Stomach (tissue), 9 donors: Measurements from ENCODE around the gene ERN1. TPM values are rescaled to one million over a fixed set of nuclear protein-coding genes. Genes with fewer than 3 reads are reported as not detected.

ENCODE experiments used
- DNase-seq, 2 donors: peaks; one replicate each; pipeline versions ENCODE4 v3.0.0 to v3.0.0-alpha.2; 2013 to 2019
- H3K27ac ChIP-seq, 5 donors: fragments of 200-600 bp in 4 of 5; sonication (generic) in 4 of 5; one replicate each; pipeline ENCODE4 v1.5.1; 2013 to 2019; ENCODE audit warnings: mild to moderate bottlenecking in 1 of 5, moderate library complexity in 1 of 5
- H3K27me3 ChIP-seq, 3 donors: fragments of 200-600 bp; sonication (generic); one replicate each; pipeline ENCODE4 v1.5.1; 2017 to 2019; ENCODE audit warnings: mixed run types in 1 of 3
- H3K36me3 ChIP-seq, 4 donors: fragments of 200-600 bp; sonication (generic); 1 replicate in 3 of 4; 2 replicates in 1 of 4; pipeline ENCODE4 v1.5.1; 2016 to 2019
- H3K4me1 ChIP-seq, 4 donors: fragments of 200-600 bp; sonication (generic); one replicate each; pipeline ENCODE4 v1.5.1; 2016 to 2019
- H3K4me3 ChIP-seq, 4 donors: fragments of 200-600 bp; sonication (generic) in 3 of 4; one replicate each; pipeline ENCODE4 v1.5.1; 2016 to 2019; ENCODE audit warnings: mild to moderate bottlenecking in 1 of 4
- H3K9me3 ChIP-seq, 4 donors: fragments of 200-600 bp; sonication (generic); one replicate each; pipeline ENCODE4 v1.5.1; 2016 to 2019
- CTCF ChIP-seq, 7 experiments: fragments of 450-650 bp in 4 of 7; fragments of 200-600 bp in 3 of 7; sonication (generic) in 3 of 7; IDR thresholded peaks; one replicate each; pipeline ENCODE4 v1.5.1; 2016 to 2019; ENCODE audit warnings: antibody characterized with exemption in 7 of 7, control low read depth in 2 of 7, mild to moderate bottlenecking in 1 of 7
- EP300 ChIP-seq: sonication (generic); formaldehyde crosslinking; IDR thresholded peaks from one replicate; pipeline ENCODE4 v1.6.1; 2017; ENCODE audit warnings: antibody characterized with exemption
- POLR2A ChIP-seq, 4 donors: fragments of 450-650 bp; IDR thresholded peaks; one replicate each; pipeline ENCODE4 v1.6.1; 2016; ENCODE audit warnings: antibody characterized with exemption in 4 of 4, control low read depth in 2 of 4, mild to moderate bottlenecking in 1 of 4, moderate library complexity in 1 of 4
- POLR2AphosphoS5 ChIP-seq, 3 donors: sonication (generic); formaldehyde crosslinking; IDR thresholded peaks; one replicate each; pipeline ENCODE4 v1.6.1; 2016; ENCODE audit warnings: antibody characterized with exemption in 3 of 3
- WGBS, 5 donors: extraction: QIAGEN DNeasy Blood & Tissue Kit in 3 of 5; methylation state at CpG; one replicate each; pipeline versions ENCODE4 v1.1.5 to v1.1.7; 2013 to 2018; 5-methylcytosine and 5-hydroxymethylcytosine counted together
- intact Hi-C: fragments of 100-400 bp; cut with DNase I; formaldehyde crosslinking; loops from one replicate; pipeline ENCODE4 v1.15.1; 2023; ENCODE audit warnings: low total_unique reads
- polyA plus RNA-seq, 3 donors: library from polyadenylated mRNA; stranded (reverse); fragments of 200-250 nt; gene quantifications; one replicate each; pipeline ENCODE4 v1.2.3, GENCODE V29; 2013
- total RNA-seq, 5 donors: library from RNA; depleted of rRNA; stranded (reverse); fragments of >200 nt; gene quantifications; one replicate each; pipeline versions ENCODE4 v1.1.0 to v1.2.3, GENCODE V29; 2014 to 2016
- donor health status: healthy with polysubstance abuse.
- donor health status: Bipolar disorder and iron deficiency.
- donor health status: healthy.

Gene ERN1
- total and polyA plus RNA-seq, 8 donors = 4.1 to 76.4 (median 28.0) TPM

GRCh38 chr17:64177311-64178010, 47.5 kb upstream of the ERN1 start:
- no peak for DNase-seq
- 83 to 89% (median 86%) methylated on average over 7 of the region's 7 CpGs for WGBS, 5 donors
- peaks cover 0 to 42% (median 28%) of the 10 kb centered on the region in 4 donors for H3K36me3 ChIP-seq
- no peaks in the 10 kb centered on the region for H3K27me3 ChIP-seq
- no peaks in the 10 kb centered on the region for H3K9me3 ChIP-seq
- peaks cover 4 to 37% (median 11%) of the 10 kb centered on the region in 4 donors for H3K4me1 ChIP-seq
- peak overlapping the region in 1 of 5 donors; percentile 19 for H3K27ac ChIP-seq
- H3K4me3 ChIP-seq = no peak overlapping the region
- no peak for TF ChIP-seq EP300
- intact Hi-C loops = no loop called here

GRCh38 chr17:64176556-64176955, 46.6 kb upstream of the ERN1 start:
- Histone ChIP-seq H3K4me1 (peaks cover 4 to 37% (median 11%) of the 10 kb centered on the region in 4 donors), H3K36me3 (peaks cover 0 to 47% (median 36%) of the 10 kb centered on the region in 4 donors), H3K9me3 (no peaks in the 10 kb centered on the region), H3K27ac (peak overlapping the region in 1 of 5 donors; percentile 19), H3K27me3 (no peaks in the 10 kb centered on the region), H3K4me3 (no peak overlapping the region)
- DNase-seq = no peak
- TF ChIP-seq CTCF (IDR thresholded peaks at IDR 0.05) (no peak), EP300 (no peak), POLR2AphosphoS5 (IDR thresholded peaks at IDR 0.05) (no peak), POLR2A (IDR thresholded peaks at IDR 0.05) (no peak)
- intact Hi-C loops = no loop called here

- intact Hi-C loops = no loop called here
- H3K27me3 ChIP-seq = no peaks in the 10 kb centered on the region
- no peaks in the 10 kb centered on the region for H3K9me3 ChIP-seq
- peaks cover 4 to 63% (median 52%) of the 10 kb centered on the region in 4 donors for H3K36me3 ChIP-seq
- no peak overlapping the region for H3K4me3 ChIP-seq
- peaks cover 4 to 33% (median 11%) of the 10 kb centered on the region in 4 donors for H3K4me1 ChIP-seq
- 86 to 92% (median 91%) methylated on average over 7 of the region's 7 CpGs for WGBS, 5 donors
- peak overlapping the region in 2 of 5 donors; percentile 48 to 57 for H3K27ac ChIP-seq
- TF ChIP-seq POLR2AphosphoS5 (IDR thresholded peaks at IDR 0.05) (no peak), EP300 (no peak), POLR2A (IDR thresholded peaks at IDR 0.05) (no peak), CTCF (IDR thresholded peaks at IDR 0.05) (no peak)
- no peak for DNase-seq
Measured at GRCh38 chr17:64174686-64175456, 44.9 kb upstream of the ERN1 start.

- H3K27me3 ChIP-seq = no peaks in the 10 kb centered on the region
- peaks cover 4 to 69% (median 61%) of the 10 kb centered on the region in 4 donors for H3K36me3 ChIP-seq
- no peak for DNase-seq
- H3K27ac ChIP-seq = peak overlapping the region in 1 of 5 donors; percentile 57
- H3K4me1 ChIP-seq = peaks cover 4 to 30% (median 10%) of the 10 kb centered on the region in 4 donors
- no peak for TF ChIP-seq POLR2A (IDR thresholded peaks at IDR 0.05)
- TF ChIP-seq EP300 = no peak
- no peak for TF ChIP-seq POLR2AphosphoS5 (IDR thresholded peaks at IDR 0.05)
- TF ChIP-seq CTCF (IDR thresholded peaks at IDR 0.05) = no peak
- intact Hi-C loops = no loop called here
- 85 to 96% (median 94%) methylated on average over 3 of the region's 3 CpGs for WGBS, 5 donors
- H3K9me3 ChIP-seq = no peaks in the 10 kb centered on the region
- H3K4me3 ChIP-seq = no peak overlapping the region
Measured at GRCh38 chr17:64173646-64174045, 43.7 kb upstream of the ERN1 start.
